BLaER1 (cell line): Measurements from ENCODE around the gene FTCD.

Experiments
- H3K27ac ChIP-seq: shearing (Covaris generic); formaldehyde crosslinking; 2 replicates; pipeline ENCODE4 v1.8.1; 2022
- H3K27me3 ChIP-seq: shearing (Covaris generic); formaldehyde crosslinking; 2 replicates; pipeline ENCODE4 v1.8.1; 2022
- H3K36me3 ChIP-seq: shearing (Covaris generic); formaldehyde crosslinking; 2 replicates; pipeline ENCODE4 v1.8.1; 2022
- H3K4me1 ChIP-seq: shearing (Covaris generic); formaldehyde crosslinking; 2 replicates; pipeline ENCODE4 v1.8.1; 2022
- H3K4me2 ChIP-seq: shearing (Covaris generic); formaldehyde crosslinking; 2 replicates; pipeline ENCODE4 v1.8.1; 2022
- H3K4me3 ChIP-seq: shearing (Covaris generic); formaldehyde crosslinking; 2 replicates; pipeline ENCODE4 v1.8.1; 2022
- H3K9ac ChIP-seq: shearing (Covaris generic); formaldehyde crosslinking; 2 replicates; pipeline ENCODE4 v1.8.1; 2022
- H3K9me3 ChIP-seq: shearing (Covaris generic); formaldehyde crosslinking; 2 replicates; pipeline ENCODE4 v1.8.1; 2022
- H4K20me1 ChIP-seq: shearing (Covaris generic); formaldehyde crosslinking; 2 replicates; pipeline ENCODE4 v1.8.1; 2022
- Cebpa-rat ChIP-seq: shearing (Covaris generic); IDR thresholded peaks from 2 replicates; pipeline ENCODE4 v1.8.1; 2022

FTCD gene

DNA sequence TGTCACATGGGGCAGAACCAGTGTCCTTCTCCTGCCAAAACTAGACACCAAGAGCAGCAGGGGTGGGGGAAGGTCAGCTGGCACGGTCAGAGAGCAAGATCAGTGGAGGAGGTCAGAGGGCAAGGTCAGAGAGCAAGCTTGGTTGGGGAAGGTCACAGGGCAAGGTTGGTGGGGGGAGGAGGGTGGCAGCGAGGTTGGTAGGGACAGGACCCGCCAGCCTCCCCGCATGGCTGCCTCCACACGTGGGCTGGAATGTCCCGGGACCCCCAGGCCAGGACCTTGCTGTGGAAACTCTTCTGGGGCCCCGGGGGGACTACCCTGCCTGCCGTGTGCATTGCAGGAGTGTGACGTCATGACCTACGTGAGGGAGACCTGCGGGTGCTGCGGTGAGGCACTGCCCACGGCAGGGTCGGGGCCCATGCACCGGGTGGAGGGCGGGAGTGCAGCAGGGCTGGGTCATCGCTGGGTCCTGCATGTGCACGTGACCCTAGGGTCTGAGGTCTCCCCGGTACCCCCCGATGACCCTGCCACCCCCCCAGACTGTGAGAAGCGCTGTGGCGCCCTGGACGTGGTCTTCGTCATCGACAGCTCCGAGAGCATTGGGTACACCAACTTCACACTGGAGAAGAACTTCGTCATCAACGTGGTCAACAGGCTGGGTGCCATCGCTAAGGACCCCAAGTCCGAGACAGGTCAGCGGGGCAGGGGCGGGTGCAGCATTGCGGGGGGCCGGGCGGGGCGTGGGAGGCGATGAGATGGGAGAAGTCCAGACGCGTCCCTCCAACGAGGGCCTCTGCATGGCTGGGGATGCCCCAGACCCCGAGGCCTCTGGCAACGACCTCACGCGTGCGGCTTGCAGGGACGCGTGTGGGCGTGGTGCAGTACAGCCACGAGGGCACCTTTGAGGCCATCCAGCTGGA, 30.2 kb downstream of the FTCD start:
- no peak overlapping the region for H3K27ac ChIP-seq
- TF ChIP-seq Cebpa-rat: no peak
- H3K4me2 ChIP-seq: peak overlapping the region; percentile 77
- H3K9ac ChIP-seq: no peak overlapping the region
- no peaks in the 10 kb centered on the region for H3K9me3 ChIP-seq
- H4K20me1 ChIP-seq: peaks cover 47% of the 10 kb centered on the region
- H3K4me1 ChIP-seq: peaks cover 54% of the 10 kb centered on the region
- H3K27me3 ChIP-seq: 0 out of 2 replicates have a peak, but pooled peaks cover 2% of the 10 kb centered on the region
- H3K36me3 ChIP-seq: peaks cover 6% of the 10 kb centered on the region; the same call in 1 of the 2 replicates
- no peak overlapping the region for H3K4me3 ChIP-seq

DNA sequence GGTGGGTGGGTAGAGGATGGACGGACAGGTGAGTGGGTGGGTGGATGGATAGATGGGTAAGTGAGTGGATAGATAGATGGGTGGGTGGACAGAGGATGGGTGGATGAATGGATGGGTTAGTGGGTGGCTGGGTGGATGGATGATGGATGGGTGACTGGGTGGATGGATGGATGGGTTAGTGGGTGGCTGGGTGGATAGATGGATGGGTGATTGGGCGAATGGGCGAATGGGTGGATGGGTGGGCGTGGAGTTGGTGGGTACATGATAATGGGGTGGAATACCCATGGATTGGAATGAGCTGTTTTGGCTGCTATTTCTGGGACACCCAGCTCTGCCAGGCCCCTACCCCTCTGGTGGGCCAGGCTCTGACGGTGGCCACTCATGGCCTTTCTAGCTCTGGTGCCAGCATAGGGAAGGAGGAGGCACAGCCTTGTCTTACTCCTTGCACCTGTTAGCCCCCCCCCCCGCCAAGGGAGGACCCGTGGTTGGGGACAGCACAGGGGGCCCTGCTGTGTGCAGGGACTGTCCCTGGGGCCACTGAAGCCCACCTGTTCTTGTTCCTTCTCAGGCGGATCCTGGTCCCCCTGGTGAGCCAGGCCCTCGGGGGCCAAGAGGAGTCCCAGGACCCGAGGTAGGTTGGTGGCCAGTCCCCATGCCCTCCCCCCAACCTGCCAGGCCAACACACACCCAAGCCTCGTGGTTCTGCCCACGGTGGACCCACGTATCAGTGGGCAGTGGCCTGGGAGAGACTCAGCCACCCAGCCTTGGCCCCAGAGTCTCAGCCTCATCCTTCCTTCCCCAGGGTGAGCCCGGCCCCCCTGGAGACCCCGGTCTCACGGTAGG, 31.1 kb downstream of the FTCD start:
- Histone ChIP-seq H3K27ac (no peak overlapping the region), H4K20me1 (peaks cover 40% of the 10 kb centered on the region), H3K27me3 (0 out of 2 replicates have a peak, but pooled peaks cover 2% of the 10 kb centered on the region), H3K9me3 (no peaks in the 10 kb centered on the region), H3K9ac (no peak overlapping the region), H3K4me3 (no peak overlapping the region), H3K4me1 (peaks cover 62% of the 10 kb centered on the region), H3K36me3 (peaks cover 6% of the 10 kb centered on the region; the same call in 1 of the 2 replicates), H3K4me2 (peak overlapping the region; percentile 19; the same call in 1 of the 2 replicates)
- no peak for TF ChIP-seq Cebpa-rat

DNA sequence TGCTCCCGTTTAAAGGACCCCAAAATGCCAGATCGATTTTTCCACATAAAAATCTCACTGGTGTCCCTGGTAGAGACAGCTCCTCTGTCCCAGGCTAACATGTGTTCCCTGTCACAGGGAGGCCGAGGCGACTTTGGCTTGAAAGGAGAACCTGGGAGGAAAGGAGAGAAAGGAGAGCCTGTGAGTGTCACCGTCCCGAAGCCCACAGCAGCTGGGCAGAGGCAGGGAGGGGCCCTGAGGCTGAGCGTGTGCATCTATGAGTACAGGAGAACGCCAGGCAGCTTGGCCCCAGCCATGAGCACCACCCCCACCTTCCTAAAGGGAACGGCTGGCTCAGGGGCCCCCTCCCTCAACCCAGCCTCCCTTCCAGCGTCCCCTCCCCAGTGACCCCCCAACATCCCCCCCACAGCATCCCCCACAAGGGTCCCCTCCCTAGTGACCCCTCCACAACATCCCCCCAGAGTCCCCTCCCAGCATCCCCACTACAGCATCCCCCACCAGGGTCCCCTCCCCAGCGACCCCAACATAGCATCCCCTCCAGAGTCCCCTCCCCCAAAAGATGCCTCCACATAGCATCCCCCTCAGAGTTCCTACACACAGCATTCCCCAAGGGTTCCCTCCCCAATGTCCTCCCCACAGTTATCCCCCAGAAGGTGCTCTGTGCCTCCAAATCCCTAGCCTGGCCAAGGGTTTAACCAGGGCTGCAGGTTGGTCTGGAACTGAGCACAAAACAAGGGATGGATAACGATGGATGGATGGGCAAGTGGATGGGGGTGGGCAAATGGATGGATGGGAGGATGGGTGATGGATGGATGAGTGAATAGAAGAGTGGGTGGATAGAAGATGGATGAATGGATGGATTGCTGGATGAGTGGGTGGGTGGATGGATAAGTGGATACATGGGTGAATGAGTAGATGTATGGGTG, 32.4 kb downstream of the FTCD start:
- H3K27ac ChIP-seq: no peak overlapping the region
- H3K4me2 ChIP-seq: no peak overlapping the region
- peaks cover 36% of the 10 kb centered on the region for H4K20me1 ChIP-seq
- H3K36me3 ChIP-seq: peaks cover 6% of the 10 kb centered on the region; the same call in 1 of the 2 replicates
- peaks cover 67% of the 10 kb centered on the region for H3K4me1 ChIP-seq
- H3K9ac ChIP-seq: no peak overlapping the region
- H3K27me3 ChIP-seq: no peaks in the 10 kb centered on the region
- no peak overlapping the region for H3K4me3 ChIP-seq
- H3K9me3 ChIP-seq: no peaks in the 10 kb centered on the region
- TF ChIP-seq Cebpa-rat: no peak

DNA sequence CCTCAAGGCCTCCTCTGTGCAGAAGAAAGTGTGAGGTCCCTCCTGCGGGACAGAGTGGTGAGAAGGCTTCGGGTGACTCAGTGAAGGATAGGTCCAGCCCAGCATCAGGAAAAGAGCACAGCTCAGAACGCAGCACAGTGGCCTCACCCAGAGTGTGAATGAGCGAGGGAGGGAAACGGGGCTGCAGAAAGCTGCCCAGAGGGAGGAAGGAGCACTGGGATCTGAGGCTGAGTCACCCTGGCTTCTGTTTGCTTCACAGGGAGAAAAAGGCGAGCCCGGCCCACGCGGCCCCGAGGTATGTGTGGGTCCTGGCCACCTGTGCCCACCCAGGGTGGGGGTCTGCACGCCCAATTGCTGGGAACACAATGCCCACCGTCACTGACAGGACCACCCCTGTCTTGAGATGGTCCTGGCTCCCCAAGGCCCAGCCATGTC, 33.1 kb downstream of the FTCD start:
- Histone ChIP-seq H3K9ac (no peak overlapping the region), H3K4me2 (no peak overlapping the region), H3K36me3 (peaks cover 6% of the 10 kb centered on the region; the same call in 1 of the 2 replicates), H3K27me3 (no peaks in the 10 kb centered on the region), H3K4me1 (peaks cover 67% of the 10 kb centered on the region), H3K4me3 (no peak overlapping the region), H3K27ac (no peak overlapping the region), H4K20me1 (peaks cover 35% of the 10 kb centered on the region), H3K9me3 (no peaks in the 10 kb centered on the region)
- TF ChIP-seq Cebpa-rat: no peak

DNA sequence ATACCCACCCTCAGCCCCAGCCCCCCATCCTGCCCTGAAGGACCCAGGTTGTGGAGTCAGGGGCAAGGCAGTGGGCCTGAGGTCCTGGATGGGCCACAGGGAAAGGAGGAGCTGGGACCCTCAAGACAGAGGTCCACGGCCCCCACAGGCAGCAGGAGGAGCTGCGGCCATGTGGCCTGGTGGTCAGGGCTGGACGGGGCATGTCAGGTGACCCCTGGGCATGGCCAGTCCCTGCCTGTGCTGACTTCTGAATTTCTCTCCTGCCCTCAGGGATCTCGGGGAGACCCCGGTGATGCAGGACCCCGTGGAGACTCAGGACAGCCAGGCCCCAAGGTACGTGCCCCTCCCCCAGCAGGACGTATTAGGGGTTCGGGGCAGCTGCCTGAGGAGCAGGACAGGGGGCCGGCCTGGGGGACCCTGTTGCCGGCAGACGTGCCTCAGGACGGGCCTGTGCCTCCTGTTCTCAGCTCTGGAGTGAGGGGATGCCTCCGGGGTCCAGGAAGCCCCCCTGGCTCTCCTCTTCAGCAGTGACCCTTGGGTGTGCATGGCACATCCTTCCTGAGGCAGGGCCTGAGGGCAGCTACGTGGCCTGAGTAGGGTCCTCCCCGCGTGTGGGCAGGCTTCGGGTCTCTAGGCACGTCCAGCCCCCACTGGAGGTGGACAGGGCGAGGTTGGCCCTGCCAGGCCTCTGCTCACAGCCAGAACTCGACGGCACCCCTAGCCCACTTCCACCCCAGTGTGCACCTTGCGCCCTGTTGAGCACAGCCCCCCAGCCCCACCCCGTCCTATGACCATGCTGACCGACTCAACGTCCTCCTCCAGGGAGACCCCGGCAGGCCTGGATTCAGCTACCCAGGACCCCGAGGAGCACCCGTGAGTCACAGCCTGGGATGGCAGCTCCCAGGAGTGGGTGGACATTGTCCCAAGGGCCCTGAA, 33.8 kb downstream of the FTCD start:
- Histone ChIP-seq H3K4me2 (no peak overlapping the region), H4K20me1 (peaks cover 31% of the 10 kb centered on the region), H3K9ac (no peak overlapping the region), H3K4me3 (no peak overlapping the region), H3K27ac (no peak overlapping the region), H3K27me3 (no peaks in the 10 kb centered on the region), H3K4me1 (peaks cover 67% of the 10 kb centered on the region), H3K9me3 (no peaks in the 10 kb centered on the region), H3K36me3 (peaks cover 6% of the 10 kb centered on the region; the same call in 1 of the 2 replicates)
- no peak for TF ChIP-seq Cebpa-rat

DNA sequence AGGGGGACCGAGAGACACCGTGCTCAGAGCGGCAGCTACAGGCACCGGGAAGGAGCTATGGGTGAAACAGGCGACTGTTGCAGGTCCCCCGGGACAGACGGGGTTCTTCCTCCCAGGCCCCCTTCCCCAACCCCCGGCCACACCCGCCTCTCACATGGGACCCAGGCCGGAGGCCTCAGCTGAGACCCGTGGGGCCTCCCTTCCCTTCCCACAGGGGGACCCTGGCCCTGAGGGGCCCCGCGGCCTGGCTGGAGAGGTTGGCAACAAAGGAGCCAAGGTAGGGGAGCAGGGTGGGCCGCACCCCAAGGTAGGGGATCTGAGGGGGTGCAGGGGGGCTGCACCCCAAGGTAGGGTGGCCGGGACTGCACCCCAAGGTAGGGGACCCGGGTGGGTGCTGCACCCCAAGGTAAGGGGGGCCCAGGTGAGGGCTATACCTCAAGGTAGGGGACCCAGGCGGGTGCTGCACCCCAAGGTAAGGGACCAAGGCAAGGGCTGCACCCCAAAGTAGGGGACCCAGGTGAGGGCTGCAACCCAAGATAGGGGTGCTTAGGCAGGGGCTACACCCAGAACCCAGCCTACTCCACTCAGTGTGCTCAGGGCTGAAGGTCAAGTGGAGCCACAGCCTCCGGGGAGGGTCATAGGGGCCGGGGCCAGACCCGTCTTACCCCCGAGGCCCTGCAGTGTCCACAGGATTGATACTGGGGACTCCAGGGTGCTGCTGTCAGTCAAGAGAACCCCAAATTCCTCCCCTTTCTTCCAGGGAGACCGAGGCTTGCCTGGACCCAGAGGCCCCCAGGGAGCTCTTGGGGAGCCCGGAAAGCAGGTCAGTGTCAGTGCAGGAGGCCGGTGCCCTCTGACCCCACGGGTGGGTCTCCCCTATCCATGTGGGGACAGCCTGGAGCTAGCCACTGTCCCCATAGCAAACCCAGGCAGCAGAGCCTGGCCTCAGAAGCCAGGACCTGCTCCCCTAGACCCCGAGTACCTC, 34.8 kb downstream of the FTCD start:
- Histone ChIP-seq H3K4me3 (no peak overlapping the region), H3K36me3 (peaks cover 16% of the 10 kb centered on the region; the same call in 1 of the 2 replicates), H3K27me3 (no peaks in the 10 kb centered on the region), H3K4me2 (peak overlapping the region; percentile 75), H3K9me3 (no peaks in the 10 kb centered on the region), H3K4me1 (peaks cover 67% of the 10 kb centered on the region), H3K27ac (no peak overlapping the region), H3K9ac (no peak overlapping the region), H4K20me1 (peaks cover 25% of the 10 kb centered on the region)
- TF ChIP-seq Cebpa-rat: no peak

DNA sequence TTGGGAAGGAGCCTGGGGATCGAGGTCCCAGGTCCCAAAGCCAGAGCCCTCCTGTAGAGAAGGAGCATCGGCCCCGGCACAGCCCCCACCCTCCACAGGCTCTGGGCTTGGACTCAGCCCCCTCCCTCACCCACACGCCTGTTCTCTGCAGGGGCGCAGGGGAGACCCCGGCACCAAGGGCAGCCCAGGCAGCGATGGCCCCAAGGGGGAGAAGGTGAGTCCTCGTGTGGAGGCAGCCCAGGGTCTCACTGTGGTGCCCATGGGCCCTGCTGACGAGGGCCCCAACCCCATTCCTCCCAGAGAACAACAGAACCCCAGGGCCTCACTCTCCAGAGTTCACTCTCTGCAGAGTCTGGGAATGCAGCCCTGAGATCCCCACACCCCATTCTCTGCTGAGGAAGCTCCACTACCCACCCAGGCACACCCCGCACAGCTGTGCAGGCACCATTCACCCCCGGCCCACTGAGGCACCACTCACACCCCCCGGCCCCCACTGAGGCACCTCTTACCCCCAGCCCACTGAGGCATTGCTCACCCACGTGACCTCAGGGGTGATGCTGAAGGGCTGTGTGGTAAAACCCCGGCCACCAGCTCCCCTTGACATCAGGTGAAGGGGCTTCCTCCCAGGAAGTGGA, 35.6 kb downstream of the FTCD start:
- no peak for TF ChIP-seq Cebpa-rat
- peaks cover 61% of the 10 kb centered on the region for H3K4me1 ChIP-seq
- no peak overlapping the region for H3K27ac ChIP-seq
- H3K36me3 ChIP-seq: peaks cover 22% of the 10 kb centered on the region
- H3K9ac ChIP-seq: no peak overlapping the region
- no peaks in the 10 kb centered on the region for H3K27me3 ChIP-seq
- peaks cover 25% of the 10 kb centered on the region for H4K20me1 ChIP-seq
- peaks cover 4% of the 10 kb centered on the region for H3K9me3 ChIP-seq
- peak overlapping the region; percentile 75 for H3K4me2 ChIP-seq
- H3K4me3 ChIP-seq: no peak overlapping the region
